GM21723 (cell line): Measurements from ENCODE around the gene PFN1.

Source experiments
- ATAC-seq: cut with Tn5 transposase; IDR thresholded peaks from one replicate; pipeline ENCODE4 v1.9.1; 2021; ENCODE audit warnings: mild to moderate bottlenecking, moderate library complexity; ENCODE audit not compliant: unreplicated experiment

Gene PFN1

DNA sequence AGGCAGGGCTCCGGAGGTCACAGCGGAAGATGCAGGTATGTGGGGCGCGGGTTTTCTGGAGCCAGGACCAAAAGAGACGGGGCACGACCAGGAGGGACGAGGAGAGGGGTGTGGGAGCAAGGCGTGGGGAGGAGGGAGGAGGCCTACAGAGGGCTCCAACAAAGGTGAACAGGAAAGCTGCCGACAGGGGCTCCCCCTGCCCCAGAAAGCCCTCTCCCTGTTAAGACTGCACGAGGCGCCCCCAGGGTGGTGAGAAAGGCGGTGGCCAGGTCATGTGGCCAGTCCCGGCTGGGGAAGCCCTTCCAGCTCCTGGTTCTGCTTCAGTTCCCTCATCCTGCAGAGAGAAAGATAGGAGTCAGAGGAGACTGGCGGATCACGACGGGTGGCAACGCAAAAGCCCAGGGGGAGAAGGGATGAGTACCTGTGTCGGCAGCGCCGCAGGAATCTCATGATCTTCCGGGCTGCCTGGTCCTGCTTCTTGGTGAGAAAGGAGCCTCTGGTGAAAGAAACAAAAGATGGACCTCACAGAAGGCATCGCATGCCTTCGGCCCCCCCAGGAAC, 20.2 kb upstream of the PFN1 start:
- ATAC-seq: no peak

DNA sequence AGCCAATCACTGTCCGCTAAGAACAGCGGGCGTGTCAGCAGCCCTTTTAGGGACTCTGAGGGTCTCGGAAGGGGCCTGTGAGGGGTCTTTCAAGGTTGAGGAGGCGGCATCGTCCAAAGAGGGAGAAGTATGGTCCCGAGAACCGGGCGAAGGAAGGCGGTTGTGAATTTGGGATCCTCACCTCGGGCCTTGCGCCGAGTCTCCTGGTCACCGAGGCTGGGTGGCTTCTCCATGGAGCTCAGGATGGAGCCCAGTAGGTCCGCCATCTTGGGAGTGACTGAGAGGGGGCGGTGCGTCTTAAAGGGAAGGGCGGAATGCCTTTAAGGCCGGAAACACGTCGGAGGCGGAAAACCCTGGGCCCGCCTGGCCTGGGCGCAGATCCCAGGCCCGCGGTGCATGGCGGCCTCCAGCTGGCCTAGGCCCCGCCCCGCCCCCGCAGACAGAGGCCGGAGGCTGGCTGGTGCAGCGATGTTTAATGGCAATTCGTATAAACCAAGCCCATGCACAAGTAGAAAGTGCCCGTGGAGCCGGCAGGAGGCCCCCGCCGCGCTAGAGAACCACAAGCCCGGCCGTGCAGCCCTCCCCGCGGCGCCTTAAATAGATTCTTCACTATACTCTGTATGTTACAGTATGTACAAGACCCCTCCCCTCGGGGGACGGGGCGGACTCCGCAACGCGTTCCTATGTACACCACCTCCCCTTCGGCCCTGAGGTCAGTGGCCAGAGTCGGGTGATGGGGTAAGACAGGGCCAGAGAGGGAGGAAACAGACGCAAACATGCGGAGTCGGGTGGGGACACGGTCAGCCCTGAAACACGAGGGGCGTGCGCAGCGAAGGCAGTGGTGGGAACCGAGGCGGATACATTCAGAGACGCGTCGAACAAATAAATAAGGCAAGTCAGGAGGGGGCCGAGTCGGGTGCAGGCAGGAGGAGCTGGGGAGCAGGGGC, 19.5 kb upstream of the PFN1 start, which contains the start of gene SPAG7:
Gene SPAG7 (minus strand): TSS at position 279 of the 947 bp plus-strand sequence. CDS start 13 bp downstream, at position 266.
- peak; percentile 65 for ATAC-seq

DNA sequence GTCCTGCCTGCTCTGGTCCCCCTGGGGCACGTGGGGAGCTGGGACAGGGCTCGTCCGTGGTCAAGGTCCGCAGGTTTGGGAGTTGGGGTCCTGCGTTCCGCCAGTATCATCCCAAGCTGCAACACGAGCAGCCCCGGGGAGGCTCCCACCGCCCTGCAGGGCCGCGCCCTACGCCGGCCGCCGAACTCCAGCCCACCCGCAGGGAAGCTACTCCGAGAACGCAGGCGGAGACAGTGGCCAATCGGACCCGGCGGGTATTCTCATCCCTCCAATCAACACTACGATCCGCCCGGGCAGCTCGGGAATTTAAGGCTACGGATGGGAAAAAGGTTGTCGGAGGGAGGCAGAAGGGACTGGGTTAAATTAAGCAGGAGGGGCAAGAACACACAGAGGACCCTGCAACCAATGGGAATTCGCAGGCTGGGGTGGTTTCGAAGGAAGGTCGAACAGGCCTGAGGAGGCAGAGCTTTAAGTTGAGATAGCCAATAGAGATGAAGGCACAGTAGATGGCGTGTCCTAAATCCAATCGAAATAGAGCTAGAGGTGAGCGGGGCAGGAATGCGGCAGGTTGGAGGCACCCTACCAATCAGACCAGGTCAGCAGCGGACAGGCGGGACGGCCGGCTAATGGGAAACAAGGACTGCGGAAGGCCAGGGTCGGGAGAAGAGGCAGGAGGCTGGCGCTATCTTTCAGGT, 18.7 kb upstream of the PFN1 start:
- peak; percentile 78 for ATAC-seq

DNA sequence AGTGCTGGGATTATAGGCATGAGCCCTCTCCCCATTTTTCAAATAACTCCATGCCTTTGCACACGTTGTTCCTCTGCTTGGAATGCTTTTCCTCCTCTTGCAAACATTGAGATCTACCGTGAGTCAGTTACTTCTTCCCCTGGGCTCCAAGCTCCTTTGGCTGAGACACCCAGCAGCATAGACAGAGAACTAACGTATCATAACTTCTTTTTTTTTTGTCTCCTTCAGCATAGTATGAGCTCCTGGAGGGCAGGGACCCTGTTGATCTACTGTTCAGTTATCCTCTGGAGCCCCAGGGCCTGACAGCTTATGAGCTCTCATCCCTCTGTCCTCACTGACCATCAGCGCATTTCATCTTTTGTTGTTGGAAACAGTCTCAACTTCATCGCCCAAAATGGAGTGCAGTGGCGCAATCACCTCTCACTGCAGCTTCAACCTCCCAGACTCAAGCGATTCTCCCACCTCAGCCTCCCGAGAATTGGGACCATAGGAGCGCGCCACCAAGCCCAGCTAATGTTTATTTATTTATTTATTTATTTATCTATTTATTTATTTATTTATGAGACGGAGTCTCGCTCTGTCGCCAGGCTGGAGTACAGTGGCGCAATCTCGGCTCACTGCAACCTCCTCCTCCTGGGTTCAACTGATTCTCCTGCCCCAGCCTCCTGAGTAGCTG, 17.1 kb upstream of the PFN1 start:
- no peak for ATAC-seq

DNA sequence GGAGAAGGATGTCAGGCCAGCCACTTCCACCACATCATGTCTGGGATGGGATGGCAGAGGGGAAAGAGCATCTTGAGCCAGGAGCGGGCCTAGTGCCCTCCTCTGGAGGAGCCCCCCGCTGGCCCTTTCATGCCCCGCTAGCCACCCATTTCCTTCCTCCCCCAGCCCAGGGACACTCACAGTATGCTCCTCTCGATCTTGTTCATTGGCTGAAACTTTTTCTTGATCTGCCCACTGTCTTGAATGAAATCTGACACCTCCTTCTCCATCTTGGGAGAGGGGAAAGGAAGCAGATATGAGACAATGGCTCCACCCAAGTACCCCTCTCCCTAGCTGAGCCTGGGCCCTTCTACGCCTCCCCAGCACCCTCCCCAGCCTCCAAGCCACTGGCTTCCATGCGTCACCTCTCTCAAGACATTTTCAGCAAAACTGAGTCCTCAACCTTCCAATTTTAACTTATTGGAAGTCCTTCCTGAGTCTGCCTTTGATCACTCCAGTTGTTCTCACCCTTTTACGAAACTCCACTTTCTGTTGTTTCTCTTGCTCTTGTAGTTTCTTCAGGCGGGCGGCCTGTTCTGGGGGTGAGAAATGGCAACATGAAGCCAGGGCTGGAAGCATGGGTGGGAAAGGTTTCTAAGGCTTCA, 12.1 kb upstream of the PFN1 start:
- no peak for ATAC-seq

DNA sequence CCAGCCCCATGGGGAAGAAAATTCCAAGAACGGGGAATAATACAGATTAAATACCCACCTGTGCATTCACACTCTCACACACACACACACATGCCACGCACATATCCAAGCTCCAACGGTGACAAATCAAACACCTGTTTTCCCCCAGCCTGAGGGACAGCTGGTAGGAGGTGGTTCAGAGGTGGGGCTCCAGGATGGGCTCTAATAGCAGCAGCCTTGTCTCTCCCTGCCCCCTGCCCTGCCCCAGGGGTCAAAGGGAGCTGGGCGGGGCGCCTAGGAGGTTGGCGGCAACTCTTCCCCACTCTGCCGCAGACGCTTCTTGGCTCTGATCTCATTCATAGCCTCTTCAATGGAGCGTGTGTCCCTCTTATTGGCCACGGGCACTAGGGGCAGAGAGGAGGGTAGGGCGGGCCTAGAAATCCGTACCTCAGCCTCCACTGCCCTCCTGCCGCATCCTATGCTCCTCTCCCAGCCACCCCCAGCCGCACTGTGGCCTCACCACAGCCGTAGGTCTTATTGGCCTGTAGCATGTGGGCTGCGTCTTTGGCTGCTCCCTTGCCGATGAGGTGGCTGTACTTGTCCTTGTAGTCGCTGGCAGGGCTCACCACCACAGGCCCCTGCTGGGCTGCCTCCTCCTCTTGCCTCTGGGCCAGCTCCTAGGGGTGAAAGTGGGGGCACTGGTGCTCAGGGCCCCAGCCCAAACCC, 11.1 kb upstream of the PFN1 start:
- ATAC-seq: no peak

DNA sequence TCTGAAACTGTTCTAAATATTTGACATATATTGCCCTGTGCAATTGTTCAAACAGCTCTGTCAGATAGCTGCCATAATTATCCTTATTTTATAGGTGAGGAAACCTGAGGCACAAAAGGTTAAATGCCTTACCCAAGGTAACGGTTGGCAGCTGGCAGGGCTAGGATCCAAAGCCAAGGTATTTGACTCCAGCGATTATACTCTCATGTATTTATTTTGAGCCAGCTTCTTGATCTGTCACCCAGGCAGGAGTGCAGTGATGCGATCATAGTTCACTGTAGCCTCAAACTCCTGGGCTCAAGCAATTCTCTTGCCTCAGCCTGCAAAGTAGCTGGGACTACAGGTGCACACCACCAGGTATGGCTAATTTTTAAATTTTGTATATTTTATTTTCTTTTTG, 9.8 kb upstream of the PFN1 start:
- no peak for ATAC-seq

DNA sequence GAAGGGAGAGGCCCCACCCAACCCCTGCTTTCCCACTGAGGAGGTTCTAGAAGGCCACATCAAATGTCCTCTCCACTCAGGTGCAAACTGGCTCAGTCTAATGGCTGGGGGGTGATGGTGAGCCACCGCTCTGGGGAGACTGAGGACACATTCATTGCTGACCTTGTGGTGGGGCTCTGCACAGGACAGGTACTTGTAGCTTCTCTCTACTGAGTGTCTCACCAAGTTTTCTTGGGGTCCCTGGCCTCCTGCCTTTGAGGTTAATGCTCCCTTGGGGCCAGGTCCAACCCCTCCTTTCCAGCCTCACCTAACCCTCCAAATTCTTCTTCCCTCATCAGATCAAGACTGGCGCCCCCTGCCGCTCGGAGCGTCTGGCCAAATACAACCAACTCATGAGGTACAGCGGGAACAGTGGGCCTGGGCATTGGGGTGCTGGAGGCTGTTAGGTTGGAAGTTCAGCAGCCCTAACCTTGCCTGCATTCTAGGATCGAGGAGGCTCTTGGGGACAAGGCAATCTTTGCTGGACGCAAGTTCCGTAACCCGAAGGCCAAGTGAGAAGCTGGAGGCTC, 8.2 kb upstream of the PFN1 start:
- no peak for ATAC-seq

DNA sequence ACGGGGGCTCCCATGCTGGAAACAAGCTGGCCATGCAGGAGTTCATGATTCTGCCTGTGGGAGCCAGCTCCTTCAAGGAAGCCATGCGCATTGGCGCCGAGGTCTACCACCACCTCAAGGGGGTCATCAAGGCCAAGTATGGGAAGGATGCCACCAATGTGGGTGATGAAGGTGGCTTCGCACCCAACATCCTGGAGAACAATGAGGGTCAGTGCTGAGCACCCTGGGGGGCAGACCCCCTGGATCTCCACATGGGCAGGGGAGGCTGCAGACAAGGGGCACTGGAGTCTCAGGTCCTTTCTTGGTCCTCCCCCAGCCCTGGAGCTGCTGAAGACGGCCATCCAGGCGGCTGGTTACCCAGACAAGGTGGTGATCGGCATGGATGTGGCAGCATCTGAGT, 6.8 kb upstream of the PFN1 start:
- ATAC-seq: no peak

DNA sequence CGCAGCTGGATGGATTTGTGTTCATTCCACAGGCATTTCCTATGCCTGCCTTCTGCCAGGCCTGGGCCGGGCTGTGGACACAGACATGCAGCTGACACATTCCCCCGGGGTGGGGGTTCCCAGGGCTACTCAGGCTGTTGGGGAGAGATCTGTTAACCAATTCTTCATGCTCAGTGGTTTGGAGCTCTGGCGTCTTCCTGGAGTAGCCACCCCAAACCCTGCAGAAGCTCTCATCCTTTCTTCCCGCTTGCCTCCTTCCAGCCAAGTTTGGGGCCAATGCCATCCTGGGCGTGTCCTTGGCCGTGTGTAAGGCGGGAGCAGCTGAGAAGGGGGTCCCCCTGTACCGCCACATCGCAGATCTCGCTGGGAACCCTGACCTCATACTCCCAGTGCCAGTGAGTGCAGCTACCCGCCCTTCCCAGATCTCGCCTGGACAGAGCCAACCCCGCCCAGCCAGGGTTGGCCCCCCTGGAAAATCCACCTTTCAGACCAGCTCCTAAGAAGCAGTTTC, 5.2 kb upstream of the PFN1 start:
- ATAC-seq: no peak

DNA sequence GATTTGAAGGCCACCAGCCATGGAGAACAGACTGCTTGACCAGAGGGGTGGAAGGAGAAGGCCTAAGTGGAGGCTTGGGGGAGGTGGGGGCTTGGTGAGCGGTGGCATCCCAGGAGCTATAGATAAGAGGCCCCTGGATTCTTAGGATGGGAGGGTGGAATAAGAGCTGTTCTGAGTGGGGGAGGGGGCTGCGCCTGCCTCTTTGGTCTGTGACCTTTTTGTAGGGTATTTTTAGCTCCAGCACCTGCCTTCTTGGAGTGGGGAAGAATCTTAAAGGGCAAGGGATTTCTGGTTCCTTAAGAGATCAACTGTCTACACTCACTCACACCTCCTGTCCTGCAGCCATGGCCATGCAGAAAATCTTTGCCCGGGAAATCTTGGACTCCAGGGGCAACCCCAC, 3.2 kb upstream of the PFN1 start:
- ATAC-seq: no peak

DNA sequence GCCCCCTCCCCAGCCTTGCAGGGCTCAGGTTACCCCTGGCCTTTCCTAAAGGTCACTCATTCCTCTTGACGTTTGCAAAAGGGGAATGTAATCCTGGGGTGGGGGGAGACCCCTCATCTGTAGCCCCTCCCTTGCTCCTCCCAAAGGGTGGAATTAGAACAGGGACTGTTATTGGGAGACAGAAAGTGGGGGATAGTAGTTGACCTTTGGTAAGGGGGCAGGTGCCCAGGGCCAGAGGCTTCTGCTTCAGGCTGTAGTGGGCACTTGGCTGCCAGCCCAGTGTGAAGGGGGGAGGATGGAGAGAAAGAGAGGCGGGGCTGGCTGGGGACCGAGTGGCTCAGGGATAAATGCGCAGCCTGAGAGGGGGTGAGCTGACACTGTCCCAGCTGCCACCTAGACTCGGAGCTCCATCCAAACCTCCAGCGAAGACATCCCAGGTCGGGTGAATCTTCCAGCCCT, 2.4 kb upstream of the PFN1 start, which contains the start of gene ENO3:
Gene ENO3 (plus strand): TSS at position 374 of the 459 bp plus-strand sequence. CDS start 711 bp downstream, outside the sequence.
- ATAC-seq: no peak

DNA sequence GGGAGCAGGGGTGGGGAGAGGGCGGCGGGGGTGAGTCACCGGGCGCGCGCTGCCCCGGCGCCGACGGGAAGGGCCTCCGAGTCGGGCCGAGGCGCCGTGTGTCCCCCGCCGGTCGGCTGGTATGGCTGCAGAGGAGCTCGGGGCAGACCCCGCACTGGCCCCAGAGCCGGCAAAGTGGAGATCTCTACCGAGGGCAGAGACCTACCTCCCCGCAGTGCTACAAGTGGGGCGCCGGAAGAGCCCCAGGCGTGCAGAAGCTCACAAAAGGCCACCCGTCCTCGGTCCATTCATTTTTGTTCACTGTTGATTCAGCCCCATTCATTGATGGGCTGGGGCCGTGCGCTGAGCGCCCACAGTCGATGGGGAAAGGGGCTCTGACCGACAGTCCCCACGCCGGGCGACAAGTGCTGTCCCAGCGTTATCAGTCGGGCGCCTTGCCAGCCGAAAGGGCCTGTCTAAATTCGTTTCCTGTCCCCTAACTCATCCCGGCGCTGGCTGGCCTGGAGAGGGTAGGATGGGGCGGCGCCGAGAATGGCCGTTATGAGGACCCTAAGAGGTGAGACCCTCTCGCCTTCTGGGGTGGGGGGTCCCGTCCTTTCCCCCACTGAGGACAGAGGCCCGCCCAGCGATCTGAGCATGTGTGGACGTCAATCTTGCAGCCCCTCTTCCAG, 1.9 kb upstream of the PFN1 start:
- ATAC-seq: peak; percentile 12

DNA sequence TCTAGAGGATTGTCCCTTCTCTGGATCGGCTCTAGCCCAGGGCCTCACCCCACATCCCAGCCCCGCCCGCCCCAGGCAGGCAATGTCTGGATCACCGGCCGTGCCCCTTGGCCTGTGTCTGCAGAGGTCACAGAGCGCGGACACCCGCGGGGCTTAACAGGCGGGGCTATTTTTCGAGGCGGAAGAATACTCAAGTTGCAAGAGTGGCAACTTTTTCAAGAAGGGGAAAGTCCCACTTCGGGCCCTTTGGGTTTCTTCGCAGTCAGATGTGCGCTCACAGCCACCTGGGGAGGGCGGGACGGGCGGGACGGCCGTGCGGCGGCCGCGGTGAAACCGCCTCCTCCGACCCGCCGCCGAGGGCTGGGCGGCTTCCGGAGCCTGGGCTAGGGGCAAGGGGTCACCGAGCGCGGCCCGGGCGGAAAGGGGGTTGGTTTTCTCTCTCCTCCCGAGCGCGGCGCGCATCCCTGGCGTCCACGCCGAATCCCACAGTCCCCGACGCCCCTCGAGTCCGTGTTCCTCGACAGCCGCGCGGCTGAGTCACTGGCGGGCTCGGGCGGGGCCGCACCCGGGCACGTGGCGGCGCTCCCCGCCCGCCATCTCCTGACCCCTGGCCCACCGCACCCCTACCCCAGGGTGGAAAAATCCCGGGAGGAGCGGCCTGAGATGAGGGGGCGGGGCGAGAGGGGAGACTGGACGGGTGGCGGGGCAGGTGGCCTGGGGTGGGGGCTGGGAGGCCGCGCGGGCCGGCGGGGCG, 1.2 kb upstream of the PFN1 start:
- ATAC-seq: peak; percentile 26

DNA sequence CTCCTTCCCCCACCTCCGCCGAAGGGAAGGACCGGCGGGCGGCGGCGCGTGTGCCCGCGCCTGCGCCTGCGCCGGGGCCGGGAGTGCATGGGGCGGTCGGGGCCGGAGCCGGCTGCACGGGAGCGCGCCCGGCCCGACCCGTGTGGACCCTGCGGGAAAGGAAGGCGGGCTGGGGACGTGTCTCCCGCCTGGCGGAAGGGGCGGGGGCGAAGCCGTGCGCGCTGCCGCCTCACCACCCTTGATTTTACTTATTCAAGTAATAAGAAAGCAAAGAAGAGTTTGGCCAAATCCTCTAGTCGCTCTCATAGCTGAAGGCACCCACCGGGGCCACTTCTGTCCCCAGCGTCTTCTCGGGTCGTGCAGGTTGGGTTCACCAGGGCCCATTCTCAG, 596 bp upstream of the PFN1 start:
- ATAC-seq: peak; percentile 29

DNA sequence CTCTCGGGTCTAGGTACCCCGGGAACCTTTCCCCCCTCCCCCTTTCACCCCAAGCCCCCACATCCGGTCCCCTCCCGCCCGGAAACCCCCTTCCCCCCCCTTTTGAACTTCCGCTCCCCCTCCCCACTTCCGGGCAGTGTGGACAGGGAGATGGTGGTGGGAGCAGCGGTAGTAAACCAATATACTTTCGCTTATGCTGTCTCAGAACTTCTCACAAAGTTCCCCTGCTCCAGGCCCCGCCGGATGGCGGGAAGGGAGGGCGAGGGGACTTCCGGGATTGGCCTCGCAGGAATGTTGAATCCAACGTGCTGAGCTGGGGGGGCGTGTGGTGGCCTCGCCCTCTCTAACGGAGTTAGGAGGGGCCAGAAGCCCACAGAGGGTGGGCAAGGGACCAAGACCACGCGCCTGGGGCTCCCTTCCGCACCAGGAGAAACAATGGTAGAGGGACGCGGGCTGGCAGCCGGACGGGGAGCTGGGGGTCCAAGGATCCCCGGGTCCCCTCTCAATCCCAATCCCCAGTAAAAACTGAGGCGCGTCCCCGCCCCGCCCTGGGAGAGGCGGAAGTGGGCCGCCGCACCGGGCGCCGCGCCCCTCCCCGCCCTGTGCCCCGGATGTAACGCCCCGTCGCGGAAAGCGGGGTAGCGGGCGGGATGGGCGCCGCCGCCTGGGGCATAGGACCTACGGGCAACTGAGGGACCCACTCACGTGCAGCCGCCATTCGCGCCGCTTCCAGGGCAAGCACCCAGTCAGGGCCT, 742 bp downstream of the PFN1 start:
- no peak for ATAC-seq

DNA sequence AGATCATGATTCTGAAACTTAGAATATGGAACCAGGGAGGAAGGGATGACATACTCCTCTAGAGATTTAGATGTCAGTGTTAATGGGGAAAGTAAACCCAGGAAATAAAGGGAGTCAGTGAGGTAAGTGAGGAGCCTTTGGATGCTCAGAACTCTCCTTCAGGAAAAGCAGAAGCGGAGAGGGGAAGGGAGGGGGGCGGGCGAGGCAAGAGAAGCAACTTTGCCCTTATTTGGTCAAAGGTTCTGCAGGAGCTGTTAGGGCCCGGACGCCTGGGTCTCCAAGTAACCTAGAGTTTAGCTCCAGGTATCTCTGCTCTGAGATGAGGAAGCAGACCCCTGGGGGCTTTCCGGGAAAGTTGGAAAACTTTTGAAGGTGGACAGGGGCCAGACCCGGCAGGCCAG, 1.3 kb downstream of the PFN1 start:
- ATAC-seq: no peak
